Neuron (in vitro differentiated cells): ENCODE data around the gene DSCAM.

Source experiments
- H2AFZ ChIP-seq: one replicate; pipeline ENCODE4 v1.6.1; 2013; ENCODE audit warnings: low read depth, mild to moderate bottlenecking, inconsistent platforms, low read length, moderate library complexity
- H3K27me3 ChIP-seq: one replicate; pipeline ENCODE4 v1.6.1; 2013; ENCODE audit warnings: low read length; ENCODE audit not compliant: insufficient read depth
- H3K36me3 ChIP-seq: one replicate; pipeline ENCODE4 v1.6.1; 2013; ENCODE audit warnings: low read length; ENCODE audit not compliant: insufficient read depth
- H3K4me1 ChIP-seq: one replicate; pipeline ENCODE4 v1.6.1; 2013; ENCODE audit warnings: low read length; ENCODE audit not compliant: insufficient read depth
- H3K4me3 ChIP-seq: 2 replicates; pipeline ENCODE4 v1.5.1; 2013; ENCODE audit warnings: mild to moderate bottlenecking, low read length, moderate library complexity
- H3K9me3 ChIP-seq: one replicate; pipeline ENCODE4 v1.6.1; 2013; ENCODE audit warnings: low read length

Gene DSCAM

DNA sequence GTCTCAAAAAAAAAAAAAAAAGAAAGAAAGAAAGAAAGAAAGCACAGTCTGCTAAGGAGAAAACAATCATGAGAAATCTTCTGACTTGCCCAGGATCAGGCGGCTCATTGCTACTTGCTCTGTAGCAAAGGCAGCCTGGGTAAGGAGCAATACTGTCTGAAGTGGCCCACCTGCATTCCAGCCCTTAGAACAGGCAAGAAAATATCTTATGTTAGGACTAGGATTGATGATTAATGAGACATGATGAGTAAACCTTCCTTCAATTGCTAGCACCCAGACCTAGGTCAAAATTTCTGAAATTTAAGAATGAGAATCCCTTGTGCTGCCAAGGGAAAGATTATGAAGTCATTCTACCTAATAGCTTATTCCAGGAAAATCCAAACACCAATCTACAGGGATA is 140.8 kb downstream of the DSCAM start:
- no peak overlapping the region for H2AFZ ChIP-seq
- H3K27me3 ChIP-seq, result no peaks in the 10 kb centered on the region
- H3K9me3 ChIP-seq, result no peaks in the 10 kb centered on the region
- H3K4me1 ChIP-seq, result no peaks in the 10 kb centered on the region
- no peaks in the 10 kb centered on the region for H3K36me3 ChIP-seq
- no peak overlapping the region for H3K4me3 ChIP-seq

DNA sequence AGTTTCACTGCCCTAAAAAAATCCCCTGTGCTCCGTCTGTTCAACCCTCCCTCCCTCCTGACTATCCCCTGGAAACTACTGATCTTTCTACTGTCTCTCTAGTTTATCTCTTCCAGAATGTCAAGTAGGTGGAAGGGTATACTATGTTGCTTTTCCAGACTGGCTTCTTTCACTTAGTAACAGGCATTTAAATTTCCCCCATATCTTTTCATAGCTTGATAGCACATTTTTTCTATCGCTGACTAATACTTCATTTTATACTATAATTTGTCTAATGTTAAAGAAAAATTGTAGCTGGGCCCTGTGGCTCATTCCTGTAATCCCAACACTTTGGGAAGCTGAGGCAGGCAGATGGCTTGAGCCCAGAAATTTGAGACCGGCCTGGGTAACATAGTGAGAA is 142.8 kb downstream of the DSCAM start:
- no peak overlapping the region for H2AFZ ChIP-seq
- no peaks in the 10 kb centered on the region for H3K27me3 ChIP-seq
- no peaks in the 10 kb centered on the region for H3K36me3 ChIP-seq
- H3K4me1 ChIP-seq, result no peaks in the 10 kb centered on the region
- no peaks in the 10 kb centered on the region for H3K9me3 ChIP-seq
- H3K4me3 ChIP-seq, result no peak overlapping the region

DNA sequence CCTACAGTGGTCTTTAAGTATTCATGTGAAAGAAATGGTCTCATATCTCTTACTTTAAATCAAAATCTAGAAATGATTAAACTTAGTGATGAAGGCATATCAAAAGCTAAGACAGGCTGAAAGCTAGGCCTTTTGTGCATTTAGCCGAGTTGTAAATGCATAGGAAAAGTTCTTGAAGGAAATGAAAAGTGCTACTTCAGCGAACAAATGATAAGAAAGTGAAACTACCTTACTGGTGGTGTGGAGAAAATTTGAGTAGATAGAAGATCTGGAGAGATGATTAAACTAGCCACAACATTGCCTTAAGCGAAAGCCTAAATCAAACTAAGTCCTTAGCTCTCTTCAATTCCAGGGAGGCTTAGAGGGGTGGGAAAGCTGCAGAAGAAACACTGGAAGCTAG is 147.6 kb downstream of the DSCAM start:
- H3K36me3 ChIP-seq, result no peaks in the 10 kb centered on the region

DNA sequence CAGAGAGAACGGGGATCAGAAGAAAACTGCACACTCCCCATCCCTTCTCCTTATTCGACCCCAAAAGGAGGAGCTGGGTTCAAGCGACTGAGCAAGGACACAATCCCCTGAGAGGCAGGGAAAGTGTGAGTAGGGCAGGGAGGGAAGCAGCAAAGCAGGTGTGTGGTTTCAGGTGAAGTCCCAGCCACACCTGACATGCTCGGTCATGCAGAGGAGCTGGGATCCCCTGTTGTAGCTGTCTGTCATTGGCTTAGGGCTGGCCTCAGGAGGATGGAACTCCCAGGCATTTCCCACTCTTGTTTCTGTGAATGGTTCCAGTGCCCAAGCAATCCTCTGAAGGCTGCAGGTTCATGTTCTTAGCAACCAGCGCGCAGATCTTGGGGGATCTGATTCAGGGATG is 150.7 kb downstream of the DSCAM start:
- Histone ChIP-seq H3K27me3 (no peaks in the 10 kb centered on the region), H3K4me3 (no peak overlapping the region), H3K4me1 (no peaks in the 10 kb centered on the region), H3K36me3 (no peaks in the 10 kb centered on the region), H3K9me3 (no peaks in the 10 kb centered on the region), H2AFZ (no peak overlapping the region)

More for the DNA sequence above, 147.6 kb downstream of the DSCAM start:
- Histone ChIP-seq H2AFZ (no peak overlapping the region), H3K27me3 (no peaks in the 10 kb centered on the region), H3K9me3 (no peaks in the 10 kb centered on the region), H3K4me3 (no peak overlapping the region), H3K4me1 (no peaks in the 10 kb centered on the region)

GRCh38 chr21:40689840-40690360 is 157.1 kb downstream of the DSCAM start:
- no peaks in the 10 kb centered on the region for H3K9me3 ChIP-seq
- no peaks in the 10 kb centered on the region for H3K4me1 ChIP-seq
- H3K36me3 ChIP-seq, result no peaks in the 10 kb centered on the region
- no peak overlapping the region for H3K4me3 ChIP-seq
- no peak overlapping the region for H2AFZ ChIP-seq
- H3K27me3 ChIP-seq, result no peaks in the 10 kb centered on the region

DNA sequence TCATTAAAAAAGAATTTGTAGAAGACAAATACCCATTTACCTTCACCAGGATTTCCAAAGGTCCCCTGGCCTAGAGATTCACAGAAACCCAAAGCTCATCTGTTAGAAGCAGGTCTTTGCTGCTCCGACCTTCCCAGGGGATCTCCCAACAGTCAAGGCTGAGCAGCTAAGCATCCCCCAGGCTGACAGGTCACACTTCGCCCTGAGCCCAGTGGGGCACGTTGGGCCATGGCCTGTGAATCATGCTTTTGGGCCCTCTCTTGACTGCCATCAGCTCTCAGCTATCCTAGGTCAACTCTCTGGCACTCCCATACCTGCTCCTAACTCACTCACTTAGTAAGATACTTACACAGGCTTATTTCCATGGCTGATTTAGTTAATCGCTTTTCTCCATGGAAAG is 157.7 kb downstream of the DSCAM start:
- H2AFZ ChIP-seq, result no peak overlapping the region
- H3K36me3 ChIP-seq, result no peaks in the 10 kb centered on the region
- no peaks in the 10 kb centered on the region for H3K9me3 ChIP-seq
- no peak overlapping the region for H3K4me3 ChIP-seq
- no peaks in the 10 kb centered on the region for H3K27me3 ChIP-seq
- no peaks in the 10 kb centered on the region for H3K4me1 ChIP-seq

GRCh38 chr21:40688106-40688864 is 158.7 kb downstream of the DSCAM start:
- no peaks in the 10 kb centered on the region for H3K4me1 ChIP-seq
- H3K4me3 ChIP-seq, result no peak overlapping the region
- no peaks in the 10 kb centered on the region for H3K9me3 ChIP-seq
- no peak overlapping the region for H2AFZ ChIP-seq
- H3K27me3 ChIP-seq, result no peaks in the 10 kb centered on the region
- no peaks in the 10 kb centered on the region for H3K36me3 ChIP-seq

DNA sequence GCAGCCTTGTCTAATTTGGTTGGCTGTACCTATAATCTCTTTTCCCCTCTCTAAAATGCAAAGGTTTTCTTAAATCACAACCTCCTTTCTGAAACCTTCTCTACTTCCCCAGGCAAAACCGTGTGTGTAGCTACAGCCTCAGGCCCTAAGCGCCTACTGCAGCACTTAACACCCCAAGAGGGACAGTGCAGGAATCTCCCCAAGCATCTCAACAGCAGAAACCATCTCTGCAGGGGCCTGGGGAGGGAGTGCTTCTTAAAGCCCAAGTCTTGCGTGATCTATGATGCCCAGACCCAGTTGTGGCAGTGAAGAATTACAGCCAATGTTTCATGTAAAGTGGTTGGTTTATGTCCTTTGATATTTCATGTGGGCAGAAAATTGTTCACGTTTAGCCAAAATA is 159.3 kb downstream of the DSCAM start:
- Histone ChIP-seq H3K4me1 (no peaks in the 10 kb centered on the region), H3K9me3 (no peaks in the 10 kb centered on the region), H3K27me3 (no peaks in the 10 kb centered on the region), H3K36me3 (no peaks in the 10 kb centered on the region), H3K4me3 (no peak overlapping the region), H2AFZ (no peak overlapping the region)

- no peaks in the 10 kb centered on the region for H3K36me3 ChIP-seq
- H3K4me3 ChIP-seq, result no peak overlapping the region
- no peaks in the 10 kb centered on the region for H3K4me1 ChIP-seq
- H3K9me3 ChIP-seq, result no peaks in the 10 kb centered on the region
- H3K27me3 ChIP-seq, result no peaks in the 10 kb centered on the region
- H2AFZ ChIP-seq, result no peak overlapping the region
Measured at GRCh38 chr21:40686526-40686925, 160.4 kb downstream of the DSCAM start.

GRCh38 chr21:40685141-40685540 is 161.8 kb downstream of the DSCAM start:
- H3K4me1 ChIP-seq, result no peaks in the 10 kb centered on the region
- no peaks in the 10 kb centered on the region for H3K9me3 ChIP-seq
- no peak overlapping the region for H2AFZ ChIP-seq
- no peak overlapping the region for H3K4me3 ChIP-seq
- no peaks in the 10 kb centered on the region for H3K36me3 ChIP-seq
- no peaks in the 10 kb centered on the region for H3K27me3 ChIP-seq

GRCh38 chr21:40684726-40685125 is 162.2 kb downstream of the DSCAM start:
- Histone ChIP-seq H3K36me3 (no peaks in the 10 kb centered on the region), H3K4me3 (no peak overlapping the region), H3K4me1 (no peaks in the 10 kb centered on the region), H2AFZ (no peak overlapping the region), H3K27me3 (no peaks in the 10 kb centered on the region), H3K9me3 (no peaks in the 10 kb centered on the region)

GRCh38 chr21:40683349-40683748 is 163.6 kb downstream of the DSCAM start:
- H3K4me1 ChIP-seq, result no peaks in the 10 kb centered on the region
- no peaks in the 10 kb centered on the region for H3K27me3 ChIP-seq
- H3K9me3 ChIP-seq, result no peaks in the 10 kb centered on the region
- no peak overlapping the region for H3K4me3 ChIP-seq
- H3K36me3 ChIP-seq, result no peaks in the 10 kb centered on the region
- H2AFZ ChIP-seq, result no peak overlapping the region

- Histone ChIP-seq H2AFZ (no peak overlapping the region), H3K27me3 (no peaks in the 10 kb centered on the region), H3K9me3 (no peaks in the 10 kb centered on the region), H3K4me1 (no peaks in the 10 kb centered on the region), H3K36me3 (no peaks in the 10 kb centered on the region), H3K4me3 (no peak overlapping the region)
Measured at GRCh38 chr21:40681164-40681859, 165.6 kb downstream of the DSCAM start.
